Activated CD4-positive, alpha-beta T cell treated with anti-CD3 and anti-CD28 coated beads, Interleukin-2, amount 50 U/mL, for 24 hours (primary cell): Measurements from ENCODE around the gene F8.
"Not testable (repeated sequence)": the region's sequence is repeated elsewhere in the genome, so short reads cannot be mapped to it uniquely, and the experiment has no call there.

Source experiments
- DNase-seq, 2 donors: peaks; one replicate each; pipeline ENCODE4 v3.0.0-alpha.2; 2020; ENCODE audit warnings: low read depth in 1 of 2, low spot score in 1 of 2

Gene F8

GRCh38 chrX:154885549-154885948 lies 137.0 kb downstream of the F8 start:
- not testable (repeated sequence) for DNase-seq

DNA sequence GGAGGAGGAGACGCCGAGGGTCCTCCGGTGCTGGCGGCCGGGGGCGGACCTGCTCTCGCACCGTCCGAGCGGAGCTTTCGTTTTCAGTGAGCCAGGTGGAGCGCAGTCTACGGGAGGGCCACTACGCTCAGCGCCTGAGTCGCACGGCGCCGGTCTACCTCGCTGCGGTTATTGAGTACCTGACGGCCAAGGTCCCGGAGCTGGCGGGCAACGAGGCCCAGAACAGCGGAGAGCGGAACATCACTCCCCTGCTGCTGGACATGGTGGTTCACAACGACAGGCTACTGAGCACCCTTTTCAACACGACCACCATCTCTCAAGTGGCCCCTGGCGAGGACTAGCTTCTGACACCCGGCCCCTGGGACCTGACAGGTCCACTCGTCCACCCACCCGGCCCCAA lies 137.5 kb downstream of the F8 start:
- not testable (repeated sequence) for DNase-seq

- DNase-seq, result not testable (repeated sequence)
Measured at GRCh38 chrX:154884069-154884468, 138.5 kb downstream of the F8 start.

DNA sequence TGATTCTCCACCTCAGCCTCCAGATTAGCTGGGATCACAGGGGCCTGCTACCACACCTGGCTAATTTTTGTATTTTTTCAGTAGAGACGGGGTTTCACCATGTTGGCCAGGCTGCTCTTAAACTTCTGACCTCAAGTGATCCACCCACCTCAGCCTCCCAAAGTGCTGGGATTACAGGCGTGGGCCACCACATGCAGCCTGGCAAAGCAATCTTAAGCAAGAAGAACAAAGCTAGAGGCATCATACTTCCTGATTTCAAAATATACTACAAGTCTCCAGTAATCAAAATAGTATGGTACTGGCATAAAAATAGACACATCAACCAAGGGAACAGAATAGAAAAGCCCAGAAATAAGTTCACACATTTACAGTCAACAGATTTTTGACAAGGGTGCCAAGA lies 149.2 kb downstream of the F8 start:
- DNase-seq, result no peak

- not testable (repeated sequence) for DNase-seq
Measured at GRCh38 chrX:154868522-154868921, 154.0 kb downstream of the F8 start.

DNA sequence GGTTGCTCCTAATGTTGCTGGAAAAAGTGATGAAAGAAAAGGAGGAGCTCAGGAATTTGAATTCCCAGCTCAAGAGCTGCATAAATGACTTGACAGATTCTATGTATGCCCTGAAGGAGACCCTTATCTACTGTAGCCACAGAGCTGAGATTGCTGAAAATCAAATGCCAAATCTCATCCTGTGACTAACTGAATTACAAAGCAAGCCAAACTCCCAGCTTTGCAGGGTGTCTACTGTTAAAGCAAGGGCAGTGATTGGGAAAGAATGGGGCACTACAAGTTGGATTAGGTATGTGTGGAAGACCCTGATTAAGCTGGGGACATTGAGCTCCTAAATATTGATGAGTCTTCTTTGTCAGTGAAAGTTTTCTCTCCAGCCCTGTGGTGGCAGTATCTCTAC lies 167.3 kb downstream of the F8 start:
- DNase-seq, result no peak

DNA sequence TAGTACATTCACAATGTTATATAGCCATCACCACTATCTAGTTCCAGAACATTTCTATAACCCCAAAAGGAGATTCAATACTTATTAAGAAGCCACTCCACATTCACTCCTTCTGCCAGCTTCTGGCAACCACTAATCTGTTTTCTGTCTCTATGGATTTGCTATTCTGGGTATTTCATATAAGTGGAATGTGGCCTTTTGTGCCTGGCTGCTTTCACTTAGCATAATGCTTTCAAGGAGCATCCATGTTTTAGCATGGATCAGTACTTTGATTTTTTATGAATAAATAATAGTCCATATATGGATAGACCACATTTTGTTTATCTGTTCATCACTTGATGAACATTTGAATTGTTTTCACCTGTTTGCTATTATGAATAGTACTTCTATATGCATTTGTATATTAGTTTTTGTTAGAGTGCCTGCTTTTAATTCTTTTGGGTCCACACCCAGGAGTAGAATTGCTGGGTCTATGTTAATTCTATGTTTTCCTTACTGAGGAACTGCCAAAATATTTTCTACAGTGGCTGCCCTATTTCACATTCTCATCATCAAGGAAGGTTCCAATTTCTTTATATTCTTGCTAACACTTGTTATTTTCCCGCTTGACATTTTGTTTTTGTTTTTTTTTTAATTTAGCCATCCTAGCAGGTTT lies 171.4 kb downstream of the F8 start:
- DNase-seq, result no peak

GRCh38 chrX:154840856-154841255 lies 181.7 kb downstream of the F8 start:
- no peak for DNase-seq

DNA sequence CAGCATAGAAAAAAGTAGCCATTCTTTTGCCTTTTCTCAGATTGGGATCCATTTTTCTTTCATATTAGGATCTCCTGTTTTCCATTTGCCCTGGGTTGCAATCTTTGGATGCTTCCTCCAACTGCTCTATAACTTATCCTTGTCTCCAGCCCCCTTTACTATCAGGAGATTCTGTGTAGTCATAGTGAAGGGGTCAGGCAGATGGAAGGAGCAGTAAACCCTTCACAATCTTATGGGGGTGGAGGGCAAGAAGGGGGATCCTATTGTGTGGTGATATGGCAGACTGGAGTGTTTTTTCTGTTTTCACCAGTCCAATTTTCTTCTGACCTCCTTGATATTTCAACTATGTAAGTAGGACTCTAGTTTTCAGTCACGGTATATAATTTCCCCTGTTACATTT lies 186.4 kb downstream of the F8 start:
- DNase-seq, result no peak

DNA sequence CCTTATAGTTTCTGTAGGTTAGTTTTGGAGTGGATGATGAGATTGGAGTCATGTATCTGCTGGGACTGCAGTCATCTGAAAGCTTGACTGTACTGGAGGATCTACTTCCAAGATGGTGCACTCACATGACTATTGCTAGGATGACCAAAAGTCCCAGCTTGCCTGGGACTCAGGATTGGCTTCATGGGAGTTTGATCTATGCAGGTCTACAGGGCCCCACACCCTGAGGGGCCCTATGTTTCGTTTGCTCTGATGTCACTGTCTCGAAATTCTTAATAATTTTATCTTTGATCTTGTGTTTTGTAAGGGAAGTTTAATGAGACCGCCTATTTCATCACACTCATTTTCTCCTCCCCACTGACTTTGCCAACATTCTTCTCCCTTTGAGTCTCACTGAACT lies 188.0 kb downstream of the F8 start, which contains the start of gene SMIM9:
SMIM9 (minus strand) TSS at position 101 of the 400 bp plus-strand sequence. CDS start 3,806 bp downstream, outside the sequence.
- no peak for DNase-seq

GRCh38 chrX:154833746-154834274 lies 188.7 kb downstream of the F8 start:
- DNase-seq, result no peak

- no peak for DNase-seq
Measured at GRCh38 chrX:154829926-154830442, 192.5 kb downstream of the F8 start.

DNA sequence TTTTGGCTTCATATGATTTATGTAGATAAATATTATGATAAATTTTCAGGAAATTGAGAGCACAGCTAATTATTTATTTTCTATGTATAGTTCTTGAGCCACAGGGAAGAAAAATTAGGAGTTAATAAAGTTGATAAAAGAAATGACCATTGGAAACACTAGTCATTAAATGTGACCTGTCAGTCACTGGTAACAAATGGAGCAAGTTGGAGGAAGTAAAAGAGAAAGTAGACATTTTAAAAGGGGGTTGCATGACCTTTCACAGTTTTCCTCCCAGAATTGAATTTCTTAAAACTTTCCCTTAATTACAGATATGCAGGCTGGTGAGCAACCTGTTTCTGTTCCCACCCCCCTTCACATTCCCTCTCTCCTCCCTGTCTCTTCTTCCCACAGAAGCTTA lies 193.4 kb downstream of the F8 start:
- no peak for DNase-seq

GRCh38 chrX:154828016-154828408 lies 194.5 kb downstream of the F8 start:
- no peak for DNase-seq

DNA sequence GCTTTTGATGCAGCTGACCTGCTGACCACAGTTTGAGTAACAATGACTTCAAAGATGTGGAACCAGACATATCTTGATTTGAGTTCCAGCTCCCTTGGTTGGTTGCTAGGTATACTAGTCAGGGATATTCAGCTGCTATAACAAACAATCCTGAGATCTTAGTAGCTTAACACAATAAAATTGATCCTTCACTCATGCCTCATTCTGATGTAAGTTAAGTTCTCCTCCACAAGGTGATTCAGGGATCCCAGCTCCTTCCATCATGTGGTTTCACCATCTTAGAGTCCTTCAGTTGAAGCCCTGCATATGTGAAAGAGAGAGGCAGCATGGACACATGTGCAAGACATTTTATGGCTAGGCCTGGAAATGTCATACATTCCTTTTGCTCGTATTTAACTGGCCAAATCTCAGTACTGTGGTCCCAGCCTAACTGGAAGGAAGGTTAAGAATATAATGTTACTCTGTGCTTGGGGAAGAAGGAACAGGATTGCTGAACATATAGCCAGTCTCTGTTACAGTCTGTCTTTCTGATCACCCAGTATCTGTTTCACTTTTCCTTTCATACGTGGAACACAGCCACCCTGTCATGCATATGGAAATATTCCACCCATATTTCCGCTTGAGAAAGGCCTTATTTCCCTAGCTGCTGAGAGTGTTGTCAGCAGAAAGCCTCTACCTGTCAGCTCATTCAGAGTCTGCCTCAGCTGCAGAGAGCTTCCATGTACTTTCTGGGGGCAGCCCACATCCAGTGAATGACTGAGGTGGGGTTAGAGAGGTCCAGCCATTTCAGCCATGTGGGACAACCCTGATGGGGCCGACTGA lies 195.1 kb downstream of the F8 start:
- no peak for DNase-seq

GRCh38 chrX:154825586-154825985 lies 196.9 kb downstream of the F8 start:
- DNase-seq, result not testable (repeated sequence)

DNA sequence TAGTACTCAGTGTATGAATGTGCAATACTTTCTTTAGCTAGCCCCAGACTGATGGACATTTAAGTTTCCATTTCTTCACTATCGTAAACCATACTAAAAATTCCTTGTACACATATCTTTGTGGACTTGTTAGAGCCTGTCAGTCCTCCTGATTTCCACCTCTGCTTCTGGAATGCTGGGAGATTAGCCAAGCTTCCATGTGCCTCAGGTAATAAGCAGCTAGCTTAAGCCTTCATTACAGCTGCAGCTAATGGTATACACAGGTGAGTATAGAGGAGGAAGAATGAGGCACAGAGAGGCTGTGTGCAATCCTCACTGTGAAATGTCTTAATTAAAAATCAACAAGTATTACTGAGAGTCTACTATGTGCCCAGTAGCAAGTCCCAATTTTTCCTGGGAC lies 197.9 kb downstream of the F8 start:
- DNase-seq, result no peak

GRCh38 chrX:154822029-154822428 lies 200.5 kb downstream of the F8 start:
- no peak for DNase-seq

- no peak for DNase-seq
Measured at GRCh38 chrX:154821523-154821922, 201.0 kb downstream of the F8 start.

- DNase-seq, result no peak
Measured at GRCh38 chrX:154819771-154820341, 202.7 kb downstream of the F8 start.

GRCh38 chrX:154818916-154819770 lies 203.4 kb downstream of the F8 start:
- no peak for DNase-seq
